Activated T-helper 9 cell treated with anti-CD3 and anti-CD28 coated beads, Interleukin-2, amount 50 U/mL, for 16 hours (primary cell): ENCODE measurements around the gene RGS8.
"Not testable (repeated sequence)": the region's sequence is repeated elsewhere in the genome, so short reads cannot be mapped to it uniquely, and the experiment has no call there.

Experiments
- DNase-seq: peaks from one replicate; pipeline ENCODE4 v3.0.0-alpha.2; 2020; ENCODE audit warnings: low read depth

RGS8 gene

GRCh38 chr1:182702826-182703524 lies 18.6 kb upstream of the RGS8 start:
- DNase-seq, result no peak

GRCh38 chr1:182700351-182700709 lies 15.9 kb upstream of the RGS8 start:
- no peak for DNase-seq

- DNase-seq, result no peak
Observed at GRCh38 chr1:182699393-182700350, 15.3 kb upstream of the RGS8 start.

DNA sequence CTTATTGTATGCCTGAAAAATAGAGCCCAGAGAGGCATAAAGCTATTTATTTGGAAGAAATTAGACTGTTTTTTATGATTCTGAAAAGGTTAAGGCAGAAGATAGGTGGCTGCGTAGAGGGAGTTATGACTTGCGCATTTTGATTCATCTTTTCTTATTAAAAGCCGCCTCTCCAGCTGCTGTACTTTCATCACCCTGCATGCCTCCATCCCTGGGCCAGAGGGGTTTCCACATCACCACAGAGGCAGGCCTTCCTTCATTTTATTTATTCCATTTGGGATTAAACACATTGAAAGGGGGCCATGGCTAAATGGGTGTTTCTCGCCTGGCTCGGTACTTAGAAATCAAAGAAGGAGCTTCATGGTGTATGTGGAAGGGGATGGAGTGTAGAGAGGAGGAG lies 14.6 kb upstream of the RGS8 start:
- no peak for DNase-seq

DNA sequence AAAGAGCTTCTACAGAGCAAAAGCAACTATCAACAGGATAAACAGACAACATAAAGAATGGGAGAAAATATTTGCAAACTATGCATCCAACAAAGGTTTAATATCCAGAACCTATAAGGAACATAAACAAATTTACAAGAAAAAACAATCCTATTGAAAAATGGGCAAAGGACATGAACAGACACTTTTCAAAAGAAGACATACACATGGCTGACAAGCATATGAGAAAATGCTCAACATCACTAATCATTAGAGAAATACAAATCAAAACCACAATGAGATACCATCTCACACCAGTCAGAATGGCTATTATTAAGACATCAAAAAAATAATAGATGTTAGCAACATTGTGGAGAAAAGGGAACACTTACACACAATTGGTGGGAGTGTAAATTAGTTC lies 8.8 kb upstream of the RGS8 start:
- not testable (repeated sequence) for DNase-seq

GRCh38 chr1:182690886-182691443 lies 6.6 kb upstream of the RGS8 start:
- DNase-seq, result no peak

- DNase-seq, result no peak
Observed at GRCh38 chr1:182688436-182689205, 4.2 kb upstream of the RGS8 start.

DNA sequence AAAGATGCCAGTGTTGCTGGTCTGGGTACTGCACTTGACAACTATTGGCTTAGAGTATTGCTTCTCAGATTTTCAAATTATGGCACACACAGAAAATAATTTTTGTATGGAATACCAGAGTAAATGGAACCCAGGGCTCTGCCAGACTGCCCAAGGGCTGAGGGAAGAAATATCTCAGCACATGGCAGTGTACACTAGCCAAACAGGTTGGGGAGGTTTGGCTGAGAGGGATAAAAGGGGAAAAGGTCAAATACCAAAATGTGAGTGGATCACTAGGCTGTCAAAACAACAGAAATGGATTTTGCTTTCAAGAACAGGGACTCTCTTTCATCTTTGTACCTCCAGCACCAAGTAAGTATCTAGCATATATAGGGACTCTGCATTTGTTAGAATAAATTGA lies 3.0 kb upstream of the RGS8 start:
- no peak for DNase-seq

DNA sequence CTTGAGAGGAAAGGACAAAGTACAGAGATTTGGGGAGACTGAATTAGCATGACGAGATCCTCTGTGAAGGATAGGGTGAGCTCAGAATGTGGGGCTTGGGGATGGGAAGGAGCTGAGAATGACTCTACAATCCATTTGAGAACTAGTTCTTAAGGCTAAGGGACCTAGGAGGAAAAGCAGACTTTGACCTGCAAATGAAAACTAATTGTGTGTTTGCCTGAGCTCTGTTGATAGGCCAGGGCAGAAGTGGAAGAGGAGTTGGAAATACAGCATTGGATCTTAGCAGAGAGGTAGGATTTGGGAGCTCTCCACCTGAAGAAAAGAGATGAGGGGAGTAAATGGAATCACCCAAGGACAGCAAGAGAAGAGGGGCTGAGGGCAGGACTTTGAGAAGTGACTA lies 2.1 kb upstream of the RGS8 start:
- DNase-seq, result no peak

GRCh38 chr1:182685215-182685614 lies 828 bp upstream of the RGS8 start:
- no peak for DNase-seq

- DNase-seq, result no peak
Observed at GRCh38 chr1:182682898-182683501, 1.4 kb downstream of the RGS8 start.

DNA sequence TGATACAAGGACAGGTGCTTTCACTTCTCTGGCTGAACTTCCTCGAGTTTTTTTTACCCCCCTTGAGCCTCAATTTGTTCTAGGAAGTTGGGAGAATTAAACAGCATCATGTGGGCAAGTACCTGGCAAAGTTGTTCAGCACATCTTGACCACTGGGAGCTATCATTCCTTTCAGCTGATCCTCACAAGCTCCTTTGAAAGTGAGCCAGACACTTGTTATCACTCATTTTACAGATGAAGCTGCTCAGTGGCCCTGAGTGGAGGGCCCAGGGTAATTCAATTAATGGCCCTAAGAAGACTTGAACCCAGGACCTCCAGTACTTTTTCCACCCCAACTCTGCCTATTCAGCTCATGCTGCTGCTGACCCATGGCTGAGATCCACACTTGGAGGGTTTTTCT lies 2.0 kb downstream of the RGS8 start:
- no peak for DNase-seq

- DNase-seq, result no peak
Observed at GRCh38 chr1:182681568-182681912, 2.8 kb downstream of the RGS8 start.

DNA sequence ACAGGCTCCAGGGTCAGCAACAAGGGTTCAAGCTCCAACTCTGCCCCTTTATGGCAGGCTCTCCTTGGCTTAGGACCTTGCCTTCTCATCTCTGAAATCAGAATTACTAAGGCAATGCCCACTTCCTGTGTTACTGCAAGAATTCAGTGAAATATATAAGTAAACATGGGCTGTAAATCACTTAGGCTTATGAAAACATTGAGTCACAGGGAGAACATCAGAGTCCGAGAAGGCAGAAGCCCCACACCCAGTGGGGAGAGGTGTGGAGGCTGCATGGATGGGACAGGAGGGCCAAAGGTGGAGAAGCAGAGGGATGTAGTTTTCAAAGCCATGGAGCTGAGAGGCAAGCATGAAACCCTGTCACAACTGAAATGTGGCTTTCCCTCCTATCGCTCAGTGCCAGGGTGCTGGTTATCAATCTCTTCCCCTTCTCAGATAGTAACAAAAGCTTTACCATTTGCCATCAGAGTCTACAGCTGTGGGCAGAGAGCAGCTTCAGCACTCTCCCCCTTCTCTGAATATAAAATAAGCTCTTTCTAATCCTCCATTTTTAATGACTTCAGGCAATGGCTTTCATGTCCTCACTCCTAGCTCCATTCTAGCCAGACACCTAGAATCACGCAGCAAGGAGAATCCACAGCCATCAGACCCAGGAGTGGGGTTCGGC lies 3.4 kb downstream of the RGS8 start:
- DNase-seq, result no peak

DNA sequence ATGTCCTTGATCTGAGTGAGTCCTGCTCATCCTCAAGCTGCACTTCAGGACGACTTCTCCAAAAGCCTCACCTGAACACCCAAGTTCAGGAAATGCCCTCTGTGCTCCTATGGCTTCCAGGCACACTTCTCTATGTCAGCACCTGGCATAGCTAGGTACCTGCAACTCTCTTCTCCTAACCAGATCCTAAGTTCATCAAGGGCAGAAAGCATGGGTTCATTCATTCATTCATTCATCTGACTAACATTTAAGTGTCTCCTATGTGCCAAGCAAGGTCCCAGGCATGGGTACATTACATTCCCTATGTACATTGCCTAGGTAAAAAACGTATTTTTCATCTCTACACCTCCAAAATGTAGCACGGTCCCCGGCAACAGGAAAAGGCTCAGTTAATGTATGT lies 4.0 kb downstream of the RGS8 start:
- DNase-seq, result no peak

GRCh38 chr1:182679684-182680083 lies 4.7 kb downstream of the RGS8 start:
- DNase-seq, result no peak

DNA sequence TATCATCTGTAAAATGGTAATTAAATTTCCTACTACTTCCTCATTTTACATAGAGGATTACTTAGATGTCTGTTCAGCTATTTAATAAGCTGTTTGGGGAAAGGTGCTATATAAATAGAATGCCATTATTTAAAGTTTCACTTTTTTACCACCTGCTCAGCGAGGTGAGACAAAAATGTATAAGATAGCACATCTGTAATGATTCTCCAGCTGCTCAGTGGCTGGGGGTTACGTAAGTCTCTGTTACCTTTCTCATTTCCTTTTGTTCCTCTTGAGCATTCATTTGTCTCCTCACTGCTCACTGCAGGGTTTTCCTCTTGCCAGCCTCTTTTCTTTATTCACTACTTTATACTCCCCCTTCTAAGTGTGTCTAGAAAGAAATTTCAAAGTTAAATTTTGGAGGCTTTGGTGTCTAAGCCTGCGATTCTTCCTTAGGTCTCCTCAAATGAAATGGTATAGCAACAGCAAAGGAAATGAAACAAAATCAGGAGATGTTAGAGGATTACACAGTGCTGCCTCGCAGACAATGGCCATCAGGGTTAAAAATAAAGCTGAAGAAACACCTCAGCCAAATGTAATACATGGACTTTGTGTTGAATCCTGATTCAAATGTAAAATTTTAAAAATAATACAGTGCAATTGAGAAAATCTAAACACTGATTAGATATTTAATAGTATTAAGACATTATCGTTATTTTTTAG lies 6.8 kb downstream of the RGS8 start:
- DNase-seq, result no peak

DNA sequence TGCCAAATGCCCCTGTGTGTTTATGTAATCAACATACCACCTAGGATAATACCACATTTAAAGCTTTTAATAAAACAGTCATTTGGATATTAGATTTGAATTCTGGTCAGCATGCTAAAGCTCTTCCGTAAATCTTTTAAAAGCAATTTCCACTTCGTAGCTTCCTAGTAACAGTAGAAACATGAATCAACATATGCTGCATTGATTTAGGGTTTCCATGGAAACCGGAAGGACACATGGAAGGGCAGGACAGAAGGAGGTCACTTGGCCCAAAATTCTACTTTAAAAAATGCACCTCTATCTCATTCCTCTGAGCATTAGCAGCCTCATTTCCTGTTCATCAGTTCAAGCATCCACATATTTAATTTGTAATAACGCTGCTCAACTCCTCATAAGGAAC lies 8.1 kb downstream of the RGS8 start:
- DNase-seq, result no peak

DNA sequence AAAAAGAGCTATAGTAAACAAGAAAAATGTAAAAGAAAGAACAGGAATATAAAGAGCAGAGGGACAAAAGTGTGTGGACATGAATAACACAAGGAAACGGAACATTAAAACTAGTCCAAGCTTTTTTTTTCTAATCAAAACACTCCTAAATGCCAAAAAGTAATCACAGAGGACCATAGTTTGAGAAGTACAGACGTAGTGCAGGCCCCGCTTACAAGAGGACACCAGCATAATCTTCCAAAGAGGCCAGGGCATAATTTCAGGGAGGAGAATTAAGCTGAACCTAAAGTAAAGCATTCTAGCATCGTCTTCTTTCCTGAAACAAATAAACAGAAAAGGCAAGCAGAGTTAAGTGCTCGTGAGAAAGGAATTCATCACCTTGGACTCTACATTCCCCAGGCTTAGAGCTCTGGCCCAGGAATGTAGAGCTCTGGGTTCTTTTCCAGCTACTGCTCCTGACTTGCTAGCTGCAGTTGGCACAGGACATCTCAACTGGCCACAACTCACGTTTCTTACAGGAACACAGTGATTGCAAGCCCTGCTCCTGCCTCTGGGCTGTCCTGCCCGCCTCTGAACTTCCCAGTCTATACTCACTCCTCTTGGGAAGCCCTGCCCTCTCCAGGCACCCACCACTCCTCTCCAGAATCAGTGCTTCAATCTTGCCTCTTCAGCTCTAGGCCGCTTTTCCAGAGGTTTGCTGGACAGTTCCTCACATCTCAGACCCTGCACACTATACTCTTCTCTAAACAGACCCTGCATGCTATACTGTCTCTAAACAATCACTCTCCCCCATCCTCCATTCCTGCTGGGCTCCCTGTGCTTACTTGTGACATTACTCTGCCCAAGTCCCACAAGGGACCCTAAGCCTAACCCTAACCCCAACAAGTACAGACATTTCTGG lies 9.8 kb downstream of the RGS8 start:
- DNase-seq, result no peak

DNA sequence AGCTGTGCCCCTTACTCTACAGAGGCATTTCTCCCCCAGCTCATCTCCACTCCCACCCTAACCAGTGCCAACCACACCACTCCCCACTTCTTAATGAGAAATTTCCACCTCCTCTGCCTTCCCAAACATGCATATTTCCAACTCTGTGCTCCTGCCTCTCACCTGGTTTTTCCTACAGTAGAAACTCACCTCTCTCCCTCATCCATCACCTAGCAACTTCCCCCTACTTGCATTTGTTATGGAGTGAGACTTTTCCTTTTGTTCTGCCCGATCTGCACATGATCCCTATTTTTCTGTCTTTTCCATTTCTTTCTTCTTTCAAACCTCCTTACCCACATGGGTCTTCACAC lies 11.9 kb downstream of the RGS8 start:
- no peak for DNase-seq
